ENCODE results near the gene CCR4. TPM values are rescaled to one million over a fixed set of nuclear protein-coding genes. Genes with fewer than 3 reads are reported as not detected.

The CCR4 gene
- total and polyA plus RNA-seq, 12 donors: 0.04 to 0.39 (median 0.21) TPM; not detected in 4

DNA sequence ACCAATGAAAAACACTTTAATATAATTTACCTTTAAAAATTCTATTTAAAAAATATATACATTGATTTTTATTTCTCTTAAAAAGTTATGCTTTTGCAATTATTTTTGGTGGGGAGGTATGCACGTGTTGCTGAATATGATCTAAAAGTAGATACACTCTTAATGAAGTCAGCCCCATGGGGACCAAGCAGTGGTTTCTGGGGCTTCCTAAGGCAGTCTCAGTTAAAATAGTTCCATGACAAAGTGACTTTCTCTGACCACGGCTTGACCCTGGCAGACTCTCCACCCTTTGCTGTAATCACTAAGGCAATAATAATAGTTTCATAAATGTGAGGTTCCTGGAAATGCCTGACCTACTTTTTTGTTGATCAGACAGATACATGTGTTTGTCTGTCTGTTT, 50.4 kb downstream of the CCR4 start:
- Histone ChIP-seq H3K27me3 (no peaks in the 10 kb centered on the region), H3K27ac (no peak overlapping the region), H3K4me3 (no peak overlapping the region), H3K4me1 (replicated peaks in 1 of 2) (peaks cover 15 to 17% of the 10 kb centered on the region in 2 donors), H3K36me3 (replicated peaks in 1 of 2) (no peaks in the 10 kb centered on the region), H3K9me3 (replicated peaks in 1 of 3) (no peaks in the 10 kb centered on the region)
- intact Hi-C loops (cut with DNase I): no loop called here
- no peak for TF ChIP-seq POLR2A (IDR thresholded peaks at IDR 0.05)
- TF ChIP-seq, protein P1, sequence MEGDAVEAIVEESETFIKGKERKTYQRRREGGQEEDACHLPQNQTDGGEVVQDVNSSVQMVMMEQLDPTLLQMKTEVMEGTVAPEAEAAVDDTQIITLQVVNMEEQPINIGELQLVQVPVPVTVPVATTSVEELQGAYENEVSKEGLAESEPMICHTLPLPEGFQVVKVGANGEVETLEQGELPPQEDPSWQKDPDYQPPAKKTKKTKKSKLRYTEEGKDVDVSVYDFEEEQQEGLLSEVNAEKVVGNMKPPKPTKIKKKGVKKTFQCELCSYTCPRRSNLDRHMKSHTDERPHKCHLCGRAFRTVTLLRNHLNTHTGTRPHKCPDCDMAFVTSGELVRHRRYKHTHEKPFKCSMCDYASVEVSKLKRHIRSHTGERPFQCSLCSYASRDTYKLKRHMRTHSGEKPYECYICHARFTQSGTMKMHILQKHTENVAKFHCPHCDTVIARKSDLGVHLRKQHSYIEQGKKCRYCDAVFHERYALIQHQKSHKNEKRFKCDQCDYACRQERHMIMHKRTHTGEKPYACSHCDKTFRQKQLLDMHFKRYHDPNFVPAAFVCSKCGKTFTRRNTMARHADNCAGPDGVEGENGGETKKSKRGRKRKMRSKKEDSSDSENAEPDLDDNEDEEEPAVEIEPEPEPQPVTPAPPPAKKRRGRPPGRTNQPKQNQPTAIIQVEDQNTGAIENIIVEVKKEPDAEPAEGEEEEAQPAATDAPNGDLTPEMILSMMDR (IDR thresholded peaks at IDR 0.05): no peak
- WGBS, 4 donors: 30 to 40% (median 38%) methylated on average over 2 of the region's 2 CpGs
- DNase-seq: peak in 6 of 7 donors; percentile 30 to 66 (median 42)

DNA sequence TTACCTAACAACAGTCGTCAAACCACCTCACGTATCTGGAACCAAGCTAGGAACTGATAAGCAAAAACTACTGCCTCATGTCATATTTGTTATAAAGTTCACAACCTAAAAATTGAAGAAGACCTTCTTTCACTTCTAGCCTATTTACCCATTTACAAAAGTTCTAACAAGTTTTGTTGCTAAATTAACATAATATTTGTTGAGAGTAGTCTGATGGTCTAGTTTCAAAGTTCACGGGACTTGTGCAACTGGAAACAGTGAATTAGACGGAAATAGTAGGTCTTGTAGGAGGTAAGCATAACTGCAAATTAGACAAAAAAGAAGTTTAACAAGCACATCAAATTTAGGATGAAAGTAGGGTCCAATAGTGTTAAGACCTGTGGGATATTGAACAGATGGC, 51.9 kb downstream of the CCR4 start:
- H3K4me3 ChIP-seq: no peak overlapping the region
- peaks cover 15 to 17% of the 10 kb centered on the region in 2 donors for H3K4me1 ChIP-seq (replicated peaks in 1 of 2)
- intact Hi-C loops (cut with DNase I): no loop called here
- no peak for DNase-seq
- 91 to 94% (median 92%) methylated on average over 4 of the region's 4 CpGs for WGBS, 4 donors
- TF ChIP-seq POLR2A (IDR thresholded peaks at IDR 0.05): no peak
- TF ChIP-seq, protein P1 (IDR thresholded peaks at IDR 0.05): no peak
- no peak overlapping the region for H3K27ac ChIP-seq
- H3K9me3 ChIP-seq (replicated peaks in 1 of 3): no peaks in the 10 kb centered on the region
- H3K36me3 ChIP-seq (replicated peaks in 1 of 2): no peaks in the 10 kb centered on the region
- H3K27me3 ChIP-seq: no peaks in the 10 kb centered on the region

GRCh38 chr3:33004205-33004604, 52.8 kb downstream of the CCR4 start:
- H3K9me3 ChIP-seq (replicated peaks in 1 of 3): no peaks in the 10 kb centered on the region
- intact Hi-C loops (cut with DNase I): no loop called here
- no peak for DNase-seq
- H3K36me3 ChIP-seq (replicated peaks in 1 of 2): no peaks in the 10 kb centered on the region
- H3K4me1 ChIP-seq (replicated peaks in 1 of 2): peaks cover 15 to 17% of the 10 kb centered on the region in 2 donors
- H3K4me3 ChIP-seq: no peak overlapping the region
- H3K27me3 ChIP-seq: no peaks in the 10 kb centered on the region
- WGBS, 4 donors: 96 to 100% (median 97%) methylated on average over 4 of the region's 4 CpGs
- H3K27ac ChIP-seq: no peak overlapping the region
- TF ChIP-seq, protein P1 (IDR thresholded peaks at IDR 0.05): no peak
- TF ChIP-seq POLR2A (IDR thresholded peaks at IDR 0.05): no peak

DNA sequence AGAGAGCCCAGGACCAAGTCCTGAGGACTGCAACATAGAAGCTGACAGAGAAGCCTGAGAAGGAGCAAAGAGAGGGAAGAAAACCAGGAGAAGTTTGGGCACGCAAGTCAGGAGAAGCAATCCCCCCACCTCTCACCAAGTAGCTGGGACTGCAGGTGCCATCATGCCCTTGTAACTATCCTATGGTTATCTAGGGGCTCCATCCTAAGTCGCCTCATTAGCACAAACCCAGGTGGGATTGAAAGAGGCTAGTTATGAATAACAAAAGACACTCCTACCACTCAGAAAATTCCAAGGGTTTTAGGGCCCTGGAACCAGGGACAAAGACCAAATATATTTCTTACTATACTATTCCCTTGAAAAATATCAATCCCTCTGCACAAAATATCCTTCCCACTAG, 53.5 kb downstream of the CCR4 start:
- Histone ChIP-seq H3K4me3 (no peak overlapping the region), H3K9me3 (replicated peaks in 1 of 3) (no peaks in the 10 kb centered on the region), H3K4me1 (replicated peaks in 1 of 2) (peaks cover 15 to 17% of the 10 kb centered on the region in 2 donors), H3K27me3 (no peaks in the 10 kb centered on the region), H3K36me3 (replicated peaks in 1 of 2) (no peaks in the 10 kb centered on the region), H3K27ac (no peak overlapping the region)
- DNase-seq: no peak
- intact Hi-C loops (cut with DNase I): no loop called here
- no peak for TF ChIP-seq POLR2A (IDR thresholded peaks at IDR 0.05)
- TF ChIP-seq, protein P1 (IDR thresholded peaks at IDR 0.05): no peak
- WGBS, 4 donors: 95 to 100% (median 97%) methylated on average over 2 of the region's 2 CpGs

Other genes starting within 250 kb of the CCR4 start
- under 1 TPM in 4 of 9 donors, not detected in 5; 0.03 to 0.25 (median 0.17) TPM for gene TRIM71, start 133.6 kb upstream of the CCR4 start, total RNA-seq
- gene TRIM71, start 133.6 kb upstream of the CCR4 start, polyA plus RNA-seq: not detected
- 100 to 1,000 TPM in 5 of 9 donors, 10 to 100 TPM in 4; 67.6 to 182 (median 108) TPM for gene GLB1, start 145.5 kb downstream of the CCR4 start, total RNA-seq
- 10 to 100 TPM; 10.8 to 59.3 (median 13.2) TPM for gene GLB1, start 145.5 kb downstream of the CCR4 start, polyA plus RNA-seq
- 10 to 100 TPM in 1 of 9 donors, 1 to 10 TPM in 8; 3.3 to 10.1 (median 7.1) TPM for gene TMPPE, start 145.5 kb downstream of the CCR4 start, total RNA-seq
- gene TMPPE, start 145.5 kb downstream of the CCR4 start, polyA plus RNA-seq: 1 to 10 TPM in 1 of 3 donors, under 1 TPM in 2; 0.17 to 1.3 (median 0.80) TPM
- gene CRTAP, start 162.4 kb downstream of the CCR4 start, total RNA-seq: 100 to 1,000 TPM in 8 of 9 donors, 10 to 100 TPM in 1; 70.0 to 677 (median 324) TPM
- 100 to 1,000 TPM in 1 of 3 donors, 10 to 100 TPM in 2; 64.5 to 147 (median 87.4) TPM for gene CRTAP, start 162.4 kb downstream of the CCR4 start, polyA plus RNA-seq

Data from adrenal gland (tissue), 12 donors.